Stimulated activated CD4-positive, alpha-beta T cell treated with anti-CD3 and anti-CD28 coated beads, Interleukin-4, amount 100 ng/mL, for 24 hours (primary cell): ENCODE measurements around the gene OR2C1.
A peak's percentile ranks its signal among the peaks of the same experiment; 100 is the strongest.

Source experiments
- DNase-seq: peaks from one replicate; pipeline ENCODE4 v3.0.0-alpha.2; 2020

Gene OR2C1

GRCh38 chr16:3355589-3355988, at the start of gene OR2C1:
OR2C1 (plus strand) TSS chr16:3355889; CDS start chr16:3355941, 52 bp downstream.
- no peak for DNase-seq

GRCh38 chr16:3306078-3306477, 49.6 kb upstream of the OR2C1 start:
- no peak for DNase-seq

GRCh38 chr16:3311496-3311895, 44.2 kb upstream of the OR2C1 start:
- no peak for DNase-seq

GRCh38 chr16:3317315-3317999, 38.2 kb upstream of the OR2C1 start:
- no peak for DNase-seq

GRCh38 chr16:3321816-3322215, 33.9 kb upstream of the OR2C1 start:
- DNase-seq = no peak

DNA sequence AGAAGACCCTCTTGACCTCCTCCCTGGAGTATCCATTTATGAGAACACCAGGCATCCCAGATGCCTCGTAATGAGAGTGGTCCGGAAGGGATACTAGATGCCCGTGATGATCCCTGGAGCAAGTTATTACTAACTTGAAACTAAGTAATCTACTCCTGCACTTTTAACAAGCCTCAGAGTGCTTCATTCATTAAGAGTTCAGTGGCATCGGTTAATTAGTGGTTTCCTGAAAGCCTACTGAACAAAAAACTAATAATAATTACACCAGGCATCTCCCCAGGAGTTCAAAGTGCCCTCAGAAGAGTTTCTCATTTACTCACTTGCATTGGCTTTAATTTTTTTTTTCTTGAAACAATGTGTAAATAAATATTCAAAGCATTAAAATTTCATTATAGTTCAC, 28.2 kb upstream of the OR2C1 start:
- no peak for DNase-seq

DNA sequence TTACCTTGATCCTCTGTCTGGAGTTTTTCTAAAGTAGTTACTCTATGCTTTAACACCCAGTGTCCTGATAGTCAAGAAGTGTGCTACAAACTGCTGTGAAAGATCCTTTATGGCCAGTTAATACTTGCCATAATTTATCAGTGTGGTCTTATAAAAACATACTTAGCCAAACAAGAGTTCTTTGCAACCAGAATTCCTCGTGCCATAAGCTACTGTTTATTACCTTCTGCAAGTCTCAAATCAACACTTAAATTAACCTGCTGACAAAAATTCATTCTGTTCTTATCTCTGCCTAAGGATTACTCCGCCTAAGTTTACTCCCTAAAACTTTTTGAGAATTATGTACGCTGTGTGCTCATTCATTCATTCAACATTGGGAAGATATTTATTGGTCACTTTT, 27.6 kb upstream of the OR2C1 start:
- no peak for DNase-seq

DNA sequence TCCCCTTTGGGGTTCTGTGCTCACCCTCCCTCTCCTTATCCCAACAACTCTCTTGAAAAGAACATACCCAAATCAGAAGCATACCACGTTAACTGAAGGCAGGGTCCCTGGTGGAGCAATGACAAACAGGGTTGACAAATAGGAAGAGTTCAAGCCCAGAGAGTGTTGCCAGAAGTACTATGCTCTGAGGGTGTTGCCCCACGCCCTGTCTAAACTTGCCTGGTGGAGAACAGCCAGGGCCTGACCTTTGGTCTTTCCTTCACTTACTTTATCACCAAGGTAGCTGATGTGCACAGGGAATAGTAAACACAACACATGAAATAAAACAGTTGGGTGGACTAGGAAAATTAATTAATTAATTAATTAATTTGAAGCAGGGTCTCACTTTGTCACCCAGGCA, 27.0 kb upstream of the OR2C1 start:
- DNase-seq = no peak

DNA sequence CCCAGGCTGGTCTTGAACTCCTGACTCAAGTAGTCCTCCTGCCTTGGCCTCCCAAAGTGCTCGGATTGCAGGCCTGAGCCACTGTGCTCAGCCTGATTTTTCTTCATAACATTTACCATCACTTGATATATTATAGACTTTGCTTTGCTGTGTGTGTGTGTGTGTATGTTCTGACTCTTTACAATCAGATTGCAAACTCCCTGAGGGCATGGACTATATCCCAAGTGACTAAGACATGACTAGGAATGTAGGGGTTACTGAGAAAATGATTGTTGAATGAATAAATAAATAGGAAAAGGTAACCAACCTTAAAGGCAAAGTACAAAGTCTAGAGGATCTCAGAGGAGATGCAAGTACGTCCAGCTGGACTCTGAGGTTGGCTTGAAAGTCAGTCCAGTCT, 9.6 kb upstream of the OR2C1 start:
- no peak for DNase-seq

- DNase-seq = no peak
Measured at GRCh38 chr16:3347586-3347985, 8.1 kb upstream of the OR2C1 start.

GRCh38 chr16:3348547-3349167, 7.0 kb upstream of the OR2C1 start:
- DNase-seq = no peak

DNA sequence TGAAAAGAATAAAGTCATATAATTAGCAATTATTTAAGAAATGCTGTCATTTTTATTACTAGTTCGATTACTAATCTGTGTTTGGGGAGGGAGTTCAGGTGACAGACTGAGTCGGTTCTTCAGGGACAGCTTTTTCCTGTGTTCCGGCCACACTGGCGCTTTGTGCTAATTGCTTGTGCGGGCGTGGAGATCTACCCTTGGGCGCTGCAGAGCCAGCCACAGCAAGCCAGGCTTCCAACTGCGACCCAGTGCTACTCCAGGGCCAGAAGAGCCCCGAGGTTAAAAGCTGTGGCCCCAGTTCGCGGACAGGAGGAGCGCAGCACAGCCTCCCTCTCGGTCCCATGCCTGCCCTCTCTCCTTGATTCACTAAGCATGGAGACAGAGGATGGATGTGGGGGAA, 6.5 kb upstream of the OR2C1 start:
- no peak for DNase-seq

GRCh38 chr16:3356118-3356517, 429 bp downstream of the OR2C1 start:
- no peak for DNase-seq

GRCh38 chr16:3358871-3359270, 3.2 kb downstream of the OR2C1 start:
- DNase-seq = no peak

- no peak for DNase-seq
Measured at GRCh38 chr16:3362931-3363330, 7.2 kb downstream of the OR2C1 start.

DNA sequence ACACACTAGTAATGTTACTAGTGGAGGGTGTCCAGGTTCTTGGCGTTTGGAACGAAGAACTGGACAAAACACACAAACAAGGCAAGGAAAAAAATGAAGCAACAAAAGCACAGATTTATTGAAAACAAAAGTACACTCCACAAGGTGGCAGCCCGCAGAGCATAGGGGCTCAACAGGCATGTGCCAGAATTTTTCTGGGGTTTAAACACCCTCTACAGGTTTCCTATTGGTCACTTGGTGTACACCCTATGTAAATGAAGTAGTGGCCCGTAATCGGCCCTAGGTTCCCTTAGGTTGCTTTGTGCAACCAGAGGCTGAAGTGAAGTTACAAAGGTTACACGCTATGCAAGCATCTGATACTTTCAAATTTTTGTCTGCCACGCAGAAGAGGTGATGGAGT, 8.1 kb downstream of the OR2C1 start:
- DNase-seq = no peak

DNA sequence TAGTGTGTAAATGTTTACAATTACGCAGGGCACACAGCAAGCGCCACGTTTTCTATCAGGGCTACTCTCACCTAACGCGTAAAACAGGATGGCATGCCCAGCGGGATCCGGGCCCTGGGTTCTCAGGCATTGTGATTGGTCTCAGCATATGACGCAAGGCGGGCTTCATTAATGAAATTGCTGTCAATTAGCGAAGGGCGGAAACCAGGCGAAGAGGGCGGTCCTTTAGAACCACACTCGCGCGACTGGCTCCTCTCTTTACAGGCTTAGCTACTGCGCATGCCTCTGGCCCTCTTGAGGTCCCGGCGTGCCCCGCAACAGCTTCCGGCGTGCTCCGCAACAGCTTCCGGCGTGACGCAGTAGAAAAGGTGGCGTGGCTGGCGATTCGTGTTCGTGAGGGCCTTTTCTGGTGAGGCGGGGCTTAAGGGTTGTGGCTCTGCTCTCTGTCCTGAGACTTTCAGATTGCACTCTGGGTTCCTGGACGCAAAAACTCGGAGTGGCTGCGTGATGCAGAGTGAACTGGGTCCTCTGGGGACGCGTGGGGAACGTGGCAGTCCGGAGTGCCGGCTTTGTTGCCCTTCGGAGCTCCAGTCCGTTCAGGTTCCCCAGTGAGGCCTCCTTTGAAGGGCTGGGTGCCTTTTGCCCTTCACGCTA, 9.2 kb downstream of the OR2C1 start:
- peak; percentile 90 for DNase-seq

GRCh38 chr16:3369073-3369472, 13.4 kb downstream of the OR2C1 start:
- DNase-seq = no peak

DNA sequence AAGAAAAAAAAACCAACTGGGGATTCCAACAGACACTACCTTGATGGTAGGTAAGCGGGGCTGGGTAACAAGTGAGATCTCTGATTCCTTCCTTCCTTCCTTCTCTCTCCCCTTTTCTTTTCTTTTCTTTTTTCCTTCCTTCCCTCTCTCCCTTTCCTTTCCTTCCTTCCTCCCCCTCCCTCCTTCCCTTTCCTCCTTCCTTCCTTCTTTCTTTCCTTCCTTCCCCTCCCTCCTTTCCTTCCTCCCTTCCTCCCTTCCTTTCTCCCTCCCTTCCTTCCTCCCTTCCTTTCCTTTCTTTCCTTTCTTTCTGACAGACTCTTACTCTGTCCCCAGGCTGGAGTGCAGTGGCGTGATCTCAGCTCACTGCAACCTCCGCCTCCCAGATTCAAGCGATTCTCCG, 20.0 kb downstream of the OR2C1 start:
- DNase-seq = no peak

DNA sequence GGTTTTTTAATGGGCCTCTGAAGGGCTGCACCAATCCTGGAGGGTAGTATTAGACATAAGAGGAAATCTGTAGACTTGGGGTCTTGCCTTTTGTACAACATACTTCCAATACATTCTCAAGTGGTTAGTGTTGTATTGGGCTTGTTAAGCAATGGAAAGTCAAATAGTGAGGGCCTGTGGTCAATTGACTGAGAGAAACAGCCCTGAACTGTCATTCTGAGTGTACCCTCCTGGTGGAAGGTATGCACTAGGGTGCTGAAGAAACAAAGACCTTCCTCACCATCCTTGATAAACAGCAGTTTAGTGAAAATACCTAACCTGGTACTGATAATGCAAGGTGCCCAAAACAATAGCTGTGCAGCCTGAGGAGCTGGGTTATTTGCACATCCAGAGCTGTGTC, 22.2 kb downstream of the OR2C1 start:
- DNase-seq = no peak

DNA sequence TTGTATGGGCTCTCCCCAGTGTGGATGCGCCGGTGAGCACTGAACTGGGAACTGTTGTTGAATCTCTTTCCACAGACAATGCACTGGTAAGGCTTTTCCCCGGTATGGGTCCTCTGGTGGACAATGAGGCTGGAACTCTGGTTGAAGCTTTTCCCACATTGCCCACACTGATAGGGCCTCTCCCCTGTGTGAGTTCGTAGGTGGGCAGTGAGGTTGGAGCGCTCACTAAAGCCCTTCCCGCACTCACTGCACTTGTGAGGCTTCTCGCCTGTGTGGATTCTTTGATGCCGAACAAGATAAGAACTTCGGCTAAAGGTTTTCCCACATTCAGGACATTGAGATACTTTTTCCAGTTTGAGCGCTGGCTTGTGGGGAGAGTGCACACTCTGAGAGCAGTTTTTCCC, 27.4 kb downstream of the OR2C1 start:
- DNase-seq = no peak

DNA sequence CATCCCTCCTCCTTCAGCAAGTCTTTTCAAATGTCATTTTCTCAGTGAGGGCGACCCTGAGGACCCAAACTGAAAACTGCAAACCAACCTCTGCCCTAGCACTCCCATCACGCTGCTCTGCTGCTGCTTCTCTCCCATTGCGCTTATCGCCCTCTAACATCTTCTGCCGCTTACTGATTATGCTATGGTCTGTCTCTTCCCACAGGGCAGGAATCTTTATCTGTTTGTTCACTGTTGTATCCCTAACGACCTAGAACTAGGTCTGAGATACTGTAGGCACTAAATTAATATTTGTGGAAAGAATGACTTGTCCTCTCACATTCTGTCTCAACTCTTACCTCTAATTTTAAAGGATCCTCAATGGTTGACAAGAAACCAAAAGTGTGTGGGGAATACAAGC, 32.6 kb downstream of the OR2C1 start:
- no peak for DNase-seq

DNA sequence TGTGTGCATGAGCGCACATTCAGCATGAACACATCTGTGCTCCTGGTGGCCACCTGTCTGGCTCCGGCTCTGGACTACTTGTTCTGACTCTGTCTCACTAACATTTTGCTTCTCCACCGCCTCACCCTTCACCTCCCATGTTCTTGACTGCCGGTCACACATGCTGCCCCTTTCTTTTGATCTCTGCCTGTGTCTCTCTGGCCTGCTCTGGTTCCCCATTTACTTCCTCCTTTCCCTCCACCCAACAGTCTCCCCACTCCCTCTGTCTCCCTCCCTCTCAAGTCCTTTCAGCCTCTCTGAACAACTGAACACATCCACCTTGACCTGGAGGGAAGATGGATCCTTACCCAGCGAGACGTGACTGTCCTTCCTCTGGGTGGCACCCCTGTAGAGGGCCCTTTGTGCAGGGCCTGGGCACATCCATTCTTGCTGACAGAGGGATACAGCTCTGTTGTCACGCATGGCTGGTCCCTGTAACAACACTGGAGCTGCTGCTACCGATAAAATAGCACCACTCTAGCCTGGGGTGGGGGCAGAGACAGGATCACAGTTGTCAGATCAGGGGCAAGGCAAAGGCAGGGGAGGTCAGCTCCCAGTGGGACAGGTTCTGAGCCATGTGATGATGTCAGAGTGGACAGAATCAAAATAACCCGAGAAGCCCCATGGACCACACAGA, 34.1 kb downstream of the OR2C1 start:
- DNase-seq = no peak

- no peak for DNase-seq
Measured at GRCh38 chr16:3400446-3400778, 44.7 kb downstream of the OR2C1 start.
